ENCODE results near the gene HABP2. TPM values are rescaled to one million over a fixed set of nuclear protein-coding genes. Genes with fewer than 3 reads are reported as not detected.

Gene HABP2
- total RNA-seq, 1 experiment from 2014 or later, result not detected

GRCh38 chr10:113503930-113504329, 48.9 kb upstream of the HABP2 start:
- Histone ChIP-seq H2BK120ac (ENCODE audit: low read depth, low read length, poor library complexity, severe bottlenecking) (no peak overlapping the region), H3K4ac (ENCODE audit: low read depth, low read length) (no peak overlapping the region), H2BK12ac (ENCODE audit: insufficient read length, low read depth, low read length) (no peak overlapping the region), H3K4me1 (ENCODE audit: insufficient read depth, low read length) (no peaks in the 10 kb centered on the region), H4K20me1 (ENCODE audit: control insufficient read depth, insufficient read depth, insufficient read length) (no peaks in the 10 kb centered on the region), H3K9me3 (ENCODE audit: control insufficient read depth, low read depth, low read length) (no peaks in the 10 kb centered on the region), H3K4me2 (ENCODE audit: insufficient read depth, insufficient read length, low read length) (no peak overlapping the region), H2BK5ac (ENCODE audit: insufficient read length, low read length) (no peak overlapping the region), H3K14ac (ENCODE audit: insufficient read depth, low read length) (no peak overlapping the region), H3K18ac (ENCODE audit: insufficient read length, low read depth, low read length) (no peak overlapping the region), H2AK5ac (ENCODE audit: insufficient read length, low read length) (no peak overlapping the region), H4K5ac (ENCODE audit: insufficient read length, low read depth, low read length) (no peak overlapping the region), H3K79me2 (ENCODE audit: insufficient read depth, low read length) (no peaks in the 10 kb centered on the region; the same call in 1 of the 2 replicates), H2AFZ (ENCODE audit: low read length) (no peak overlapping the region), H3K23ac (ENCODE audit: insufficient read length, low read depth, low read length) (no peak overlapping the region), H3K79me1 (ENCODE audit: insufficient read depth, low read depth, low read length, poor library complexity, severe bottlenecking) (no peaks in the 10 kb centered on the region), H3K27me3 (ENCODE audit: insufficient read depth, low read length) (no peaks in the 10 kb centered on the region), H3K27ac (ENCODE audit: insufficient read length, low read depth, low read length) (no peak overlapping the region), H4K91ac (ENCODE audit: insufficient read length, low read depth, low read length) (no peak overlapping the region), H3K56ac (ENCODE audit: insufficient read length, low read depth, low read length) (no peak overlapping the region), H3K9ac (ENCODE audit: extremely low read depth, insufficient read length, low read length) (no peak overlapping the region), H3K23me2 (ENCODE audit: insufficient read length, low read depth, low read length, poor library complexity, severe bottlenecking) (no peaks in the 10 kb centered on the region), H2BK20ac (ENCODE audit: low read depth, low read length, poor library complexity, severe bottlenecking) (no peak overlapping the region), H3T11ph (ENCODE audit: low read length) (no peak overlapping the region), H4K8ac (replicated peaks; ENCODE audit: insufficient read length, low read depth, low read length) (no peak overlapping the region), H2BK15ac (ENCODE audit: low read depth, low read length) (no peak overlapping the region)
- no peaks in the 10 kb centered on the region; a peak in 1 of 5 replicates for H3K9me3 Mint-ChIP-seq
- no peak for TF ChIP-seq CTCF (conservative IDR thresholded peaks at IDR 0.05)
- WGBS (ENCODE audit: extremely low coverage, insufficient read length, low lambda C conversion rate), result no CpG with 5 or more reads among the region's 4 CpGs
- no peak overlapping the region for H3K4me3 Mint-ChIP-seq
- H3K36me3 Mint-ChIP-seq (ENCODE audit: insufficient read depth in 1 of 3, low read depth in 3 of 3), result peaks cover 0 to 3% (median 0%) of the 10 kb centered on the region in 3 experiments; a peak in 1 of 7 replicates
- no peaks in the 10 kb centered on the region for H3K4me1 Mint-ChIP-seq
- H3K27ac Mint-ChIP-seq, result no peak overlapping the region
- peaks cover 54% of the 10 kb centered on the region for H3K27me3 Mint-ChIP-seq (ENCODE audit: low read depth)
- DNase-seq, result no peak
